Renal cortex interstitium (tissue), 11 donors: Measurements from ENCODE around the gene MINDY3. TPM values are rescaled to one million over a fixed set of nuclear protein-coding genes. Genes with fewer than 3 reads are reported as not detected.

Experiments
- DNase-seq, 11 donors: peaks; one replicate each; pipeline ENCODE4 v3.0.0-alpha.2; 2013; ENCODE audit warnings: low read depth in 9 of 11, low spot score in 4 of 11; ENCODE audit errors: extremely low read depth in 1 of 11
- polyA plus RNA-seq, 3 donors: library from polyadenylated mRNA; unstranded; fragments of 120-200 nt; gene quantifications; one replicate each; pipeline ENCODE4 v1.2.1, GENCODE V29; 2013; ENCODE audit not compliant: insufficient read length in 3 of 3

MINDY3 gene
- polyA plus RNA-seq, 3 donors: 38.3 to 49.7 (median 47.6) TPM

- DNase-seq: no peak
Measured at GRCh38 chr10:15817409-15818046, 42.8 kb downstream of the MINDY3 start.

- no peak for DNase-seq
Measured at GRCh38 chr10:15815242-15815885, 44.9 kb downstream of the MINDY3 start.

GRCh38 chr10:15814565-15814964 lies 45.7 kb downstream of the MINDY3 start:
- DNase-seq: no peak

GRCh38 chr10:15813415-15813814 lies 46.9 kb downstream of the MINDY3 start:
- DNase-seq: no peak

- DNase-seq: no peak
Measured at GRCh38 chr10:15809450-15809849, 50.9 kb downstream of the MINDY3 start.

GRCh38 chr10:15808204-15808797 lies 52.0 kb downstream of the MINDY3 start:
- no peak for DNase-seq

GRCh38 chr10:15805395-15806058 lies 54.8 kb downstream of the MINDY3 start:
- no peak for DNase-seq

GRCh38 chr10:15804109-15804508 lies 56.2 kb downstream of the MINDY3 start:
- no peak for DNase-seq

- no peak for DNase-seq
Measured at GRCh38 chr10:15802375-15802949, 57.8 kb downstream of the MINDY3 start.

- DNase-seq: no peak
Measured at GRCh38 chr10:15801641-15802040, 58.7 kb downstream of the MINDY3 start.

- DNase-seq: no peak
Measured at GRCh38 chr10:15801147-15801546, 59.2 kb downstream of the MINDY3 start.

GRCh38 chr10:15797346-15797745 lies 63.0 kb downstream of the MINDY3 start:
- no peak for DNase-seq

- no peak for DNase-seq
Measured at GRCh38 chr10:15796762-15797161, 63.5 kb downstream of the MINDY3 start.

- no peak for DNase-seq
Measured at GRCh38 chr10:15796098-15796759, 64.1 kb downstream of the MINDY3 start.

- DNase-seq: no peak
Measured at GRCh38 chr10:15795036-15795792, 65.1 kb downstream of the MINDY3 start.

GRCh38 chr10:15794569-15794968 lies 65.7 kb downstream of the MINDY3 start:
- no peak for DNase-seq

GRCh38 chr10:15793664-15794063 lies 66.6 kb downstream of the MINDY3 start:
- no peak for DNase-seq

- DNase-seq: no peak
Measured at GRCh38 chr10:15792777-15793176, 67.5 kb downstream of the MINDY3 start.
